Embryonic facial prominence (tissue), 1 donor: Measurements from ENCODE around the gene RPUSD2.

ENCODE experiments used
- DNase-seq: peaks from one replicate; pipeline ENCODE4 v3.0.0-alpha.2; 2016; ENCODE audit errors: extremely low spot score

RPUSD2 gene

DNA sequence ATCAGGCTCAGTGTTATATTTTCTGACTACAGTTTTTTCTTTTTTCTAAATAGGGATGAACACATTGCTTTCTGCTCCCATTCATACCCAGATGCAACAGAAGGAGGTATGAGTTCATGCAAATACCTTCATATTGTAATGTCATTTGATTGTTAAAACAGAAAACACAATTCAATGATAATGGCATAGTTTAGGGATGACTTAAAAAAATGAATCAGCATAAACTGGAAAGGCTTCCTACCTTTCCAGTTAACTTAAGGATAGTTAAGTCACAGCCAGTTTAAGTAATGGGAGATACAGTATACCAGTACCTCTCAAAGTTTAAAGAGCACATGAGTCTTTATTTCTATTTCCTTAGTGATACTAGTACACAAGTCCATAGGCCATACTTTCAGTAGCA lies 49.8 kb downstream of the RPUSD2 start:
- no peak for DNase-seq

DNA sequence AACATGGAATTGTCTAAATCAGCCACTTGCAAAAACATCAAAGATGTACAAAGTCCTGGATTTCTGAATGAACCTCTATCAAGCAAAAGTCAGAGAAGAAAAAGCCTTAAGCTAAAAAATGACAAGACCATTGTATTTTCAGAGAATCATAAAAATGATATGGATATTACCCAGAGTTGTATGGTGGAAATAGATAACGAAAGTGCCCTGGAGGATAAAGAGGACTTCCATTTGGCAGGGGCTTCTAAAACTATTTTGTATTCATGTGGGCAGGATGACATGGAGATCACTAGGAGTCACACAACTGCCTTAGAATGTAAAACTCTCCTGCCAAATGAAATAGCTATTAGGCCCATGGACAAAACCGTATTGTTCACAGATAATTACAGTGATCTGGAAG lies 54.3 kb downstream of the RPUSD2 start:
- DNase-seq: no peak
